SK-N-SH (cell line): ENCODE measurements around the gene ACADS. TPM values are rescaled to one million over a fixed set of nuclear protein-coding genes. Genes with fewer than 3 reads are reported as not detected.

Experiments used
- CTCF ChIA-PET: fragments of 300-600, 350-600 bp; formaldehyde crosslinking; extraction: SDS; loops from one replicate; lab custom pipeline; 2021; lab: Yijun Ruan, JAX
- POLR2A ChIA-PET: fragments of 350-600 bp; sonication (Branson Sonifier 250); formaldehyde crosslinking; extraction: SDS; loops from one replicate; lab custom pipeline; 2020; ENCODE audit warnings: antibody characterized with exemption, inconsistent platforms; lab: Yijun Ruan, JAX
- DNase-seq: peaks from one replicate; pipeline ENCODE4 v3.0.0; 2012
- H2AFZ ChIP-seq: fragments of 200-600 bp; sonication (generic); 2 replicates; pipeline ENCODE4 v1.8.1; 2016; ENCODE audit warnings: antibody characterized with exemption, mild to moderate bottlenecking, low read depth
- H3F3A ChIP-seq: fragments of 200-600 bp; sonication (generic); replicated peaks from 2 replicates; pipeline ENCODE3; 2016; ENCODE audit warnings: antibody characterized with exemption, mild to moderate bottlenecking; ENCODE audit not compliant: insufficient read depth
- H3K27ac ChIP-seq, 2 experiments: fragments of 200-500 bp in 1 of 2; fragments of 200-600 bp in 1 of 2; sonication (Bioruptor generic) in 1 of 2; sonication (generic), shearing (Covaris generic) in 1 of 2; 2 replicates each; pipeline versions ENCODE4 v1.5.1 to v1.6.1; 2014 to 2016; ENCODE audit warnings: low read depth in 2 of 2, inconsistent platforms in 1 of 2, low read length in 1 of 2, mild to moderate bottlenecking in 1 of 2, mixed read lengths in 1 of 2
- H3K27me3 ChIP-seq: fragments of 200-600 bp; sonication (generic), shearing (Covaris generic); 2 replicates; pipeline ENCODE4 v1.6.1; 2016; ENCODE audit warnings: mixed run types; ENCODE audit not compliant: insufficient read depth
- H3K36me3 ChIP-seq, 2 experiments: fragments of 200-500 bp in 1 of 2; fragments of 200-600 bp in 1 of 2; sonication (Bioruptor generic) in 1 of 2; sonication (generic) in 1 of 2; replicated peaks in 1 of 2; 2 replicates each; pipeline versions ENCODE3 to v1.5.1; 2014 to 2016; ENCODE audit warnings: low read length in 1 of 2, mild to moderate bottlenecking in 1 of 2; ENCODE audit not compliant: insufficient read depth in 2 of 2, control insufficient read depth in 1 of 2
- H3K4me1 ChIP-seq, 2 experiments: fragments of 200-500 bp in 1 of 2; fragments of 200-600 bp in 1 of 2; sonication (Bioruptor generic) in 1 of 2; sonication (generic), shearing (Covaris generic) in 1 of 2; 2 replicates each; pipeline versions ENCODE4 v1.5.1 to v1.6.1; 2014 to 2016; ENCODE audit warnings: low read depth in 1 of 2, low read length in 1 of 2, mixed run types in 1 of 2; ENCODE audit not compliant: insufficient read depth in 2 of 2, control insufficient read depth in 1 of 2
- H3K4me2 ChIP-seq: fragments of 200-600 bp; sonication (generic), shearing (Covaris generic); 2 replicates; pipeline ENCODE4 v1.6.1; 2017; ENCODE audit warnings: mixed run types
- H3K4me3 ChIP-seq, 2 experiments: fragments of 200-500 bp in 1 of 2; fragments of 200-600 bp in 1 of 2; sonication (Bioruptor generic) in 1 of 2; sonication (generic), shearing (Covaris generic) in 1 of 2; 2 replicates each; pipeline versions ENCODE4 v1.5.1 to v1.8.1; 2014 to 2016; ENCODE audit warnings: low read depth in 2 of 2, inconsistent platforms in 1 of 2, low read length in 1 of 2, mild to moderate bottlenecking in 1 of 2, mixed read lengths in 1 of 2, moderate library complexity in 1 of 2
- H3K79me2 ChIP-seq: fragments of 200-600 bp; sonication (generic); 2 replicates; pipeline ENCODE4 v1.8.1; 2017; ENCODE audit warnings: mild to moderate bottlenecking; ENCODE audit not compliant: insufficient read depth
- H3K9ac ChIP-seq: fragments of 200-600 bp; sonication (generic); 2 replicates; pipeline ENCODE4 v1.6.1; 2017; ENCODE audit warnings: mixed run types
- H3K9me2 ChIP-seq: fragments of 200-600 bp; sonication (generic); 2 replicates; pipeline ENCODE4 v1.6.1; 2017; ENCODE audit warnings: mixed run types
- H3K9me3 ChIP-seq: fragments of 200-600 bp; sonication (generic); 2 replicates; pipeline ENCODE4 v1.6.1; 2017; ENCODE audit warnings: mixed run types, mild to moderate bottlenecking, moderate library complexity
- H4K20me1 ChIP-seq: fragments of 200-600 bp; sonication (generic); 2 replicates; pipeline ENCODE4 v1.6.1; 2017; ENCODE audit warnings: mild to moderate bottlenecking, mixed run types; ENCODE audit not compliant: insufficient read depth
- CTCF ChIP-seq: fragments of 200-600 bp; sonication (generic); IDR thresholded peaks from 2 replicates; pipeline ENCODE4 v1.6.1; 2017; ENCODE audit warnings: antibody characterized with exemption, mild to moderate bottlenecking, moderate library complexity
- FOXJ3 ChIP-seq: sonication (generic); formaldehyde crosslinking; IDR thresholded peaks from 2 replicates; pipeline ENCODE4 v1.5.1; 2020; ENCODE audit warnings: mild to moderate bottlenecking, missing genetic modification reagents
- FOXM1 ChIP-seq: IDR thresholded peaks from 2 replicates; pipeline ENCODE4 v1.4.0; 2012; ENCODE audit warnings: low read depth, mild to moderate bottlenecking
- IRF3 ChIP-seq: fragments of 150-350 bp; IDR thresholded peaks from 2 replicates; pipeline ENCODE4 v1.6.1; 2016; ENCODE audit warnings: mild to moderate bottlenecking, low read depth, low read length
- MAX ChIP-seq: IDR thresholded peaks from 2 replicates; pipeline ENCODE4 v1.4.0; 2012; ENCODE audit warnings: low read depth
- MEF2A ChIP-seq: IDR thresholded peaks from 2 replicates; pipeline ENCODE4 v1.4.0; 2012; ENCODE audit warnings: low read depth, borderline replicate concordance
- NFIC ChIP-seq: IDR thresholded peaks from 2 replicates; pipeline ENCODE4 v1.4.0; 2012; ENCODE audit warnings: borderline replicate concordance
- NRF1 ChIP-seq: IDR thresholded peaks from 2 replicates; pipeline ENCODE4 v1.6.1; 2012; ENCODE audit warnings: low read depth, mild to moderate bottlenecking, low read length
- RXRA ChIP-seq: IDR thresholded peaks from 2 replicates; pipeline ENCODE4 v1.4.0; 2012; ENCODE audit warnings: low read depth, mild to moderate bottlenecking, borderline replicate concordance
- SMC3 ChIP-seq: IDR thresholded peaks from 2 replicates; pipeline ENCODE4 v1.6.1; 2012; ENCODE audit warnings: low read depth, low read length, improper control_type of control experiment
- TAF1 ChIP-seq: IDR thresholded peaks from 2 replicates; pipeline ENCODE4 v1.6.1; 2012; ENCODE audit warnings: low read depth, mild to moderate bottlenecking, low read length, moderate library complexity, borderline replicate concordance
- YY1 ChIP-seq: IDR thresholded peaks from 2 replicates; pipeline ENCODE4 v1.4.0; 2012; ENCODE audit warnings: low read depth, mild to moderate bottlenecking
- ZBTB33 ChIP-seq: IDR thresholded peaks from 2 replicates; pipeline ENCODE4 v1.4.0; 2012; ENCODE audit warnings: low read depth, borderline replicate concordance
- WGBS: methylation state at CpG from one replicate; pipeline ENCODE4 v1.1.6; 2017; ENCODE audit warnings: low lambda C conversion rate; 5-methylcytosine and 5-hydroxymethylcytosine counted together
- polyA plus RNA-seq, 3 experiments: library from polyadenylated mRNA; depleted of rRNA; stranded (reverse); fragments of >200 nt; gene quantifications; 2 replicates each; pipeline ENCODE4 v1.2.3, GENCODE V29; 2012

Gene ACADS
- polyA plus RNA-seq, 1 of the 3 experiments (the other 2 are of a cell fraction), result 4.9 TPM

- no peak for TF ChIP-seq NFIC
- no peak for TF ChIP-seq TAF1
- TF ChIP-seq FOXM1, result no peak
- no peak for TF ChIP-seq MEF2A
- no peak for TF ChIP-seq FOXJ3 (CRISPR knock-in tag)
- TF ChIP-seq RXRA, result no peak
- TF ChIP-seq NRF1, result no peak
- TF ChIP-seq IRF3, result no peak
- no peak for TF ChIP-seq ZBTB33
- no peak for TF ChIP-seq YY1
- no peak for TF ChIP-seq MAX
- TF ChIP-seq CTCF, result no peak
- TF ChIP-seq SMC3, result no peak
- no peak overlapping the region for H3K9ac ChIP-seq
- no peak for DNase-seq
- 92% methylated on average over 32 of the region's 38 CpGs for WGBS
- H3K4me3 ChIP-seq, result no peak overlapping the region
- H2AFZ ChIP-seq, result no peak overlapping the region
- H3K79me2 ChIP-seq, result no peaks in the 10 kb centered on the region
- H4K20me1 ChIP-seq, result no peaks in the 10 kb centered on the region
- H3F3A ChIP-seq, result no peaks in the 10 kb centered on the region
- H3K9me3 ChIP-seq, result no peaks in the 10 kb centered on the region
- no peak overlapping the region for H3K27ac ChIP-seq
- H3K27me3 ChIP-seq, result no peaks in the 10 kb centered on the region
- H3K36me3 ChIP-seq, result no peaks in the 10 kb centered on the region
- H3K4me2 ChIP-seq, result no peak overlapping the region
- H3K9me2 ChIP-seq, result no peaks in the 10 kb centered on the region
- ChIA-PET CTCF (interaction anchor here (1.1 kb wide), 1 partner anchor 44 kb away, joined by 3 read pairs; no protein-coding TSS in a partner anchor), POLR2A (no interaction called here)
- no peaks in the 10 kb centered on the region for H3K4me1 ChIP-seq
Measured at GRCh38 chr12:120736404-120737331, 11.0 kb downstream of the ACADS start.
